Psoas muscle (tissue), 8 donors: ENCODE results near the gene ATP1A3. TPM values are rescaled to one million over a fixed set of nuclear protein-coding genes. Genes with fewer than 3 reads are reported as not detected.
"Not testable (repeated sequence)": the region's sequence is repeated elsewhere in the genome, so short reads cannot be mapped to it uniquely, and the experiment has no call there.

Experiments
- ATAC-seq, 4 donors: fragments of 200-7000 bp; cut with Tn5 transposase; one replicate each; pipeline ENCODE4 v1.9.1; 2020; ENCODE audit warnings: moderate library complexity in 3 of 4, mild to moderate bottlenecking in 2 of 4
- DNase-seq, 2 donors: peaks; one replicate each; pipeline ENCODE4 v3.0.0-alpha.2; 2020
- H3K27ac ChIP-seq: fragments of 200-600 bp; one replicate; pipeline ENCODE4 v1.8.0; 2022
- H3K27me3 ChIP-seq, 3 donors: fragments of 200-600 bp in 1 of 3; one replicate each; pipeline versions ENCODE4 v1.6.1 to v1.8.0; 2013 to 2022; ENCODE audit warnings: low read length in 2 of 3, mild to moderate bottlenecking in 2 of 3, moderate library complexity in 1 of 3; ENCODE audit not compliant: insufficient read depth in 3 of 3
- H3K36me3 ChIP-seq, 2 donors: fragments of 200-600 bp in 1 of 2; one replicate each; pipeline versions ENCODE4 v1.6.1 to v1.8.0; 2013 to 2022; ENCODE audit warnings: low read depth in 1 of 2, mild to moderate bottlenecking in 1 of 2, moderate library complexity in 1 of 2; ENCODE audit not compliant: insufficient read depth in 1 of 2
- H3K4me1 ChIP-seq: fragments of 200-600 bp; one replicate; pipeline ENCODE4 v1.8.0; 2022
- H3K4me3 ChIP-seq: fragments of 200-600 bp; one replicate; pipeline ENCODE4 v1.8.0; 2022; ENCODE audit warnings: mild to moderate bottlenecking
- H3K9me3 ChIP-seq: fragments of 200-600 bp; one replicate; pipeline ENCODE4 v1.8.0; 2022
- CTCF ChIP-seq: fragments of 200-600 bp; IDR thresholded peaks from one replicate; pipeline ENCODE4 v1.8.0; 2022; ENCODE audit warnings: antibody characterized with exemption
- WGBS, 3 donors: extraction: QIAGEN DNeasy Blood & Tissue Kit; methylation state at CpG; one replicate each; pipeline versions ENCODE4 v1.1.6 to v1.1.7; 2013; 5-methylcytosine and 5-hydroxymethylcytosine counted together
- intact Hi-C, 2 donors: fragments of 100-400 bp; cut with DNase I; formaldehyde crosslinking; loops; one replicate each; pipeline versions ENCODE4 v1.11.0 to v1.14.2; 2022
- polyA plus RNA-seq, 3 donors: library from polyadenylated mRNA; stranded (reverse); fragments of 200-250 nt; gene quantifications; one replicate each; pipeline ENCODE4 v1.2.3, GENCODE V29; 2013
- total RNA-seq, 4 donors: library from RNA; stranded (reverse); fragmentation: NEBNext Ultra II Directional in 2 of 4; extraction: Animal tissue kit (Norgen Biotek cat#: 25700) in 2 of 4; gene quantifications; one replicate each; pipeline versions ENCODE4 v1.2.1 to v1.2.4, GENCODE V29; 2021 to 2023
- donor health status: healthy with polysubstance abuse.
- donor health status: DM: no; HTN: no; CAD: no; lungs with moderate emphysema.
- donor health status: Bipolar disorder and iron deficiency.
- donor health status: healthy.
- donor health status: DM: yes; HTN: yes; CAD: no.
- donor health status: DM: no; HTN: no; CAD: no.
- donor health status: DM: no; HTN: no; CAD: no.
- donor health status: DM: yes; HTN: yes; CAD: no.

ATP1A3 gene
- total and polyA plus RNA-seq, 7 donors = 0.12 to 0.24 (median 0.16) TPM; not detected in 3

GRCh38 chr19:41994994-41995958, 1.2 kb upstream of the ATP1A3 start:
- no peak for TF ChIP-seq CTCF
- peaks cover 0 to 83% (median 42%) of the 10 kb centered on the region in 3 donors for H3K27me3 ChIP-seq
- WGBS, 3 donors = 81 to 85% (median 82%) methylated on average over 19 of the region's 19 CpGs
- H3K4me1 ChIP-seq = no peaks in the 10 kb centered on the region
- H3K27ac ChIP-seq = no peak overlapping the region
- intact Hi-C loops = loop anchor here in 1 of 2 donors (5.0 kb wide), 1 partner anchor 42 kb away; no protein-coding TSS in a partner anchor
- DNase-seq = no peak
- no peaks in the 10 kb centered on the region for H3K9me3 ChIP-seq
- H3K4me3 ChIP-seq = no peak overlapping the region
- no peak for ATAC-seq
- H3K36me3 ChIP-seq = no peaks in the 10 kb centered on the region

- intact Hi-C loops = no loop called here
- peaks cover 0 to 82% (median 37%) of the 10 kb centered on the region in 3 donors for H3K27me3 ChIP-seq
- DNase-seq = no peak
- peak overlapping the region; percentile 63 for H3K4me3 ChIP-seq
- ATAC-seq = no peak
- no peak for TF ChIP-seq CTCF
- WGBS, 3 donors = 21 to 29% (median 27%) methylated on average over 9 to 13 of the region's 13 CpGs
- H3K27ac ChIP-seq = no peak overlapping the region
- no peaks in the 10 kb centered on the region for H3K4me1 ChIP-seq
- H3K9me3 ChIP-seq = no peaks in the 10 kb centered on the region
- H3K36me3 ChIP-seq = no peaks in the 10 kb centered on the region
Measured at GRCh38 chr19:41994521-41994971, 516 bp upstream of the ATP1A3 start.

- intact Hi-C loops = not testable (repeated sequence)
Measured at GRCh38 chr19:41991925-41992569, 2.0 kb downstream of the ATP1A3 start.

GRCh38 chr19:41991025-41991424, 3.0 kb downstream of the ATP1A3 start:
- no peaks in the 10 kb centered on the region for H3K4me1 ChIP-seq
- WGBS, 3 donors = 23 to 37% (median 27%) methylated on average over 14 to 15 of the region's 15 CpGs
- peaks cover 0 to 51% (median 22%) of the 10 kb centered on the region in 3 donors for H3K27me3 ChIP-seq
- H3K9me3 ChIP-seq = no peaks in the 10 kb centered on the region
- no peaks in the 10 kb centered on the region for H3K36me3 ChIP-seq
- no peak overlapping the region for H3K4me3 ChIP-seq
- ATAC-seq = no peak
- TF ChIP-seq CTCF = no peak
- H3K27ac ChIP-seq = no peak overlapping the region
- no peak for DNase-seq
- intact Hi-C loops = no loop called here

More at GRCh38 chr19:41991925-41992569, 2.0 kb downstream of the ATP1A3 start:
- not testable (repeated sequence) for H3K36me3 ChIP-seq, H3K4me3 ChIP-seq, DNase-seq, H3K9me3 ChIP-seq, H3K27ac ChIP-seq, H3K4me1 ChIP-seq, ATAC-seq
- 40 to 51% (median 44%) methylated on average over 7 to 11 of the region's 11 CpGs for WGBS, 3 donors
- peaks cover 0 to 61% (median 23%) of the 10 kb centered on the region in 3 donors for H3K27me3 ChIP-seq

- no peak for TF ChIP-seq CTCF
- Histone ChIP-seq H3K4me3 (no peak overlapping the region), H3K9me3 (no peaks in the 10 kb centered on the region), H3K27ac (no peak overlapping the region), H3K27me3 (peaks cover 0 to 47% (median 20%) of the 10 kb centered on the region in 3 donors), H3K4me1 (no peaks in the 10 kb centered on the region), H3K36me3 (no peaks in the 10 kb centered on the region)
- no peak for ATAC-seq
- intact Hi-C loops = no loop called here
- no peak for DNase-seq
- 63 to 69% (median 67%) methylated on average over 2 of the region's 2 CpGs for WGBS, 3 donors
Measured at GRCh38 chr19:41990615-41991014, 3.4 kb downstream of the ATP1A3 start.
